ENCODE data around the gene CALCOCO1.
A peak's percentile ranks its signal among the peaks of the same experiment; 100 is the strongest.

The CALCOCO1 gene

DNA sequence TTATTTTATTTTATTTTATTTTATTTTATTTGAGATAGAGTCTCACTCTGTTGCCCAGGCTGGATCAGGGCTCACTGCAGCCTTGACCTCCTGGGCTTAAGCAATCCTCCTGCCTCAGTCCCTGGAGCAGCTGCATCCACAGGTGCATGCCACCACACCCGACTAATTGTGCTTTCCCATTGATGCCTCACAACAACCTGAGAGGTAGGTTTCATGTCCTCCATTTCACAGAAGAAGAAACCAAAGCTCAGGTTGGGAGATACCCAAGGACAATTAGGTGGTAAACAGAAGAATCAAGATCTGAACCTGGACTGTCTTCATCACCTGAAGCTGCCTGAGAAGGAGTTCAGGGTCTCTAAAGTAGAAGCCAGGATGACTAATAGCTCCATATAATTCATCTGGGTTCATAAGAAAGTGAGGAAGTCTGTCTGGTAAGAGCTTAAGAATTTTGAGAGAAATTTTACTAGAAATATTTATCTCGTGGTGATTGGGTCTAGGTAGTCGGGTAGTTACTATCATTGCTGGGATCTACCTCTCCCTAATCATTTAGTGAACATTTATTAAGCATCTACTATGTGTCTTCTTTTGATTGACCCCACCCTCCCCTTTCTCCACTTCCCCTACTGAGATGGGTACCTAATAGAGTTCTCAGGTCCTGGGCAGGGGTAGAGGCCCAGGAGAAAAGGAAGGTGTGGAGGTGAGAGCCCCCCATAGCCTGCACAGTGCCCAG is 28.1 kb downstream of the CALCOCO1 start:
- H3K27me3 ChIP-seq (ENCODE audit: control insufficient read depth, low read length), result peaks cover 82% of the 10 kb centered on the region
- peaks cover 25% of the 10 kb centered on the region for H3K4me1 ChIP-seq (ENCODE audit: control insufficient read depth, low read length)

DNA sequence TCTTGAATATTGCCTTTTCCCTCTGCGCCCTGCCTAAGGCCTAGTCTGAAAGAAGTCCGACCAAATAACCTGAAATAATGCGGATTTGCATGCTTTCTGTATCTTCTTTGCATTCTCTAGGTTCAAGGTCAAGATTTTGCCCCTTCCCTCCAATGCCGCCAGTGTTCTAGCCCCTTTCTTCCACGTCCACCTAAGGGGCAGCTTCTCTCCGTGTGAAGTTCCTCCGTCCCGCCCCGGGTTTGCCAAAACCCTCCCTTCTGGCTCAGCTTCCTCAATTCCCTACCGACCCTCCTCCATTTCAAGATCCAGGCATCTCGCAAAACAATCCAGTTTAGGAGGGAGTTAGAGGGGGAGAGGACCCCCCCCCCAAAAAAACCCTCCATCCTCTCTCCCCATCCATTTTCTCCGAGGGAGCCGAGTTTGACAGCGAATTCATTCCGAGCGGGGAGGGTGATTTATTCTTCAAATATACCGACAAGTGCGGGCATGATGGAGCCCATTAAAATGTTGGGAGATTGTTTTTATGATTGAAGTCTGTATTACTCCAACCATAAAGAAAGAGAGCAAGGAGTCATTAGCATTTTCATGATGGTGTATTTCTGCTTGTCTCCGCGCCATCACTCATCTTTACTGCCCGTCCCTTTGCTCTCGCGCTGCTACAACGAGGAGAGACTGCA is 30.5 kb downstream of the CALCOCO1 start:
- Histone ChIP-seq H4K20me1 (ENCODE audit: control insufficient read depth, insufficient read depth, low read depth, low read length) (no peaks in the 10 kb centered on the region), H3K4me1 (ENCODE audit: control insufficient read depth, low read length) (peaks cover 21% of the 10 kb centered on the region), H3K27me3 (ENCODE audit: control insufficient read depth, low read length) (peaks cover 77% of the 10 kb centered on the region), H3K79me2 (ENCODE audit: control insufficient read depth, low read length) (no peaks in the 10 kb centered on the region), H3F3A (ENCODE audit: control insufficient read depth, insufficient read depth) (no peaks in the 10 kb centered on the region), H3K9me2 (replicated peaks; ENCODE audit: control insufficient read depth, low read length) (no peaks in the 10 kb centered on the region), H3K27ac (ENCODE audit: low read depth, low read length) (no peak overlapping the region), H3K4me3 (ENCODE audit: low read length) (peak overlapping the region; percentile 45), H3K36me3 (ENCODE audit: control insufficient read depth, low read length) (no peaks in the 10 kb centered on the region), H3K4me2 (ENCODE audit: low read length) (peak overlapping the region; percentile 58), H3K9me3 (ENCODE audit: control insufficient read depth, insufficient read depth, low read length) (no peaks in the 10 kb centered on the region)
- TF ChIP-seq CTCF (IDR thresholded peaks at IDR 0.05; ENCODE audit: low read depth, low read length, poor library complexity, severe bottlenecking) (no peak), EZH2phosphoT487 (IDR thresholded peaks at IDR 0.05; ENCODE audit: borderline replicate concordance, low read length) (peak; percentile 99)

More for the DNA sequence above, 28.1 kb downstream of the CALCOCO1 start:
- Histone ChIP-seq H3K9me3 (ENCODE audit: control insufficient read depth, insufficient read depth, low read length) (no peaks in the 10 kb centered on the region), H3K4me3 (ENCODE audit: low read length) (no peak overlapping the region), H3K4me2 (ENCODE audit: low read length) (no peak overlapping the region), H3K36me3 (ENCODE audit: control insufficient read depth, low read length) (no peaks in the 10 kb centered on the region), H3K79me2 (ENCODE audit: control insufficient read depth, low read length) (no peaks in the 10 kb centered on the region), H4K20me1 (ENCODE audit: control insufficient read depth, insufficient read depth, low read depth, low read length) (no peaks in the 10 kb centered on the region), H3F3A (ENCODE audit: control insufficient read depth, insufficient read depth) (no peaks in the 10 kb centered on the region), H3K27ac (ENCODE audit: low read depth, low read length) (no peak overlapping the region), H3K9me2 (replicated peaks; ENCODE audit: control insufficient read depth, low read length) (no peaks in the 10 kb centered on the region)
- TF ChIP-seq EZH2phosphoT487 (IDR thresholded peaks at IDR 0.05; ENCODE audit: borderline replicate concordance, low read length) (no peak), CTCF (IDR thresholded peaks at IDR 0.05; ENCODE audit: low read depth, low read length, poor library complexity, severe bottlenecking) (no peak)

GRCh38 chr12:53696285-53696654 is 31.0 kb downstream of the CALCOCO1 start:
- peaks cover 21% of the 10 kb centered on the region for H3K4me1 ChIP-seq (ENCODE audit: control insufficient read depth, low read length)
- TF ChIP-seq CTCF (IDR thresholded peaks at IDR 0.05; ENCODE audit: low read depth, low read length, poor library complexity, severe bottlenecking) (no peak), EZH2phosphoT487 (IDR thresholded peaks at IDR 0.05; ENCODE audit: borderline replicate concordance, low read length) (no peak)
- H3K4me2 ChIP-seq (ENCODE audit: low read length), result peak overlapping the region; percentile 58
- no peaks in the 10 kb centered on the region for H3K36me3 ChIP-seq (ENCODE audit: control insufficient read depth, low read length)
- H4K20me1 ChIP-seq (ENCODE audit: control insufficient read depth, insufficient read depth, low read depth, low read length), result no peaks in the 10 kb centered on the region
- H3K27ac ChIP-seq (ENCODE audit: low read depth, low read length), result no peak overlapping the region
- no peaks in the 10 kb centered on the region for H3K9me2 ChIP-seq (replicated peaks; ENCODE audit: control insufficient read depth, low read length)
- peak overlapping the region; percentile 45 for H3K4me3 ChIP-seq (ENCODE audit: low read length)
- H3K27me3 ChIP-seq (ENCODE audit: control insufficient read depth, low read length), result peaks cover 74% of the 10 kb centered on the region
- H3F3A ChIP-seq (ENCODE audit: control insufficient read depth, insufficient read depth), result no peaks in the 10 kb centered on the region
- H3K9me3 ChIP-seq (ENCODE audit: control insufficient read depth, insufficient read depth, low read length), result no peaks in the 10 kb centered on the region
- no peaks in the 10 kb centered on the region for H3K79me2 ChIP-seq (ENCODE audit: control insufficient read depth, low read length)
